HEK293 (cell line): ENCODE data around the gene SAC3D1.

Experiments
- CTCF ChIA-PET: fragments of 350-600 bp; formaldehyde crosslinking; extraction: SDS; loops from one replicate; lab custom pipeline; 2021; ENCODE audit warnings: antibody characterized with exemption; lab: Yijun Ruan, JAX
- POLR2A ChIA-PET: fragments of 300-600 bp; formaldehyde crosslinking; extraction: SDS; loops from one replicate; lab custom pipeline; 2020; ENCODE audit warnings: antibody characterized with exemption, inconsistent platforms; lab: Yijun Ruan, JAX
- H3K27ac ChIP-seq: fragments of 200-500 bp; sonication (Bioruptor generic); 2 replicates; pipeline ENCODE4 v1.5.1; 2014; ENCODE audit warnings: low read depth, low read length, control low read depth, inconsistent platforms; ENCODE audit errors: extremely low read depth
- H3K36me3 ChIP-seq, 2 experiments: fragments of 200-500 bp in 1 of 2; sonication (Bioruptor generic) in 1 of 2; 1 replicate in 1 of 2; 2 replicates in 1 of 2; pipeline ENCODE4 v1.5.1; 2014 to 2017; ENCODE audit warnings: inconsistent platforms in 2 of 2, low read length in 2 of 2; ENCODE audit not compliant: control insufficient read depth in 2 of 2, insufficient read depth in 1 of 2
- H3K4me1 ChIP-seq: fragments of 200-500 bp; sonication (Bioruptor generic); 2 replicates; pipeline ENCODE4 v1.5.1; 2014; ENCODE audit warnings: mild to moderate bottlenecking, low read length, inconsistent platforms; ENCODE audit not compliant: control insufficient read depth, insufficient read depth
- H3K4me3 ChIP-seq: 2 replicates; pipeline ENCODE4 v1.5.1; 2011; ENCODE audit warnings: low read depth, mild to moderate bottlenecking, control low read depth, low read length, moderate library complexity
- H3K9me3 ChIP-seq: fragments of 200-500 bp; sonication (Bioruptor generic); 2 replicates; pipeline ENCODE4 v1.5.1; 2014; ENCODE audit warnings: low read depth, low read length, inconsistent platforms; ENCODE audit not compliant: control insufficient read depth, insufficient read depth
- GFI1B ChIP-seq: fragments of 450-650 bp; formaldehyde crosslinking; IDR thresholded peaks from 2 replicates; pipeline ENCODE4 v1.5.1; 2016; ENCODE audit warnings: missing biosample characterization, missing genetic modification characterization
- GLI4 ChIP-seq: fragments of 450-650 bp; formaldehyde crosslinking; IDR thresholded peaks from 2 replicates; pipeline ENCODE4 v1.5.1; 2016; ENCODE audit warnings: missing biosample characterization, missing genetic modification characterization
- KLF16 ChIP-seq: fragments of 450-650 bp; formaldehyde crosslinking; IDR thresholded peaks from 2 replicates; pipeline ENCODE4 v1.5.1; 2017; ENCODE audit warnings: missing biosample characterization, missing genetic modification characterization
- MYNN ChIP-seq: fragments of 450-650 bp; formaldehyde crosslinking; IDR thresholded peaks from 2 replicates; pipeline ENCODE4 v1.5.1; 2016; ENCODE audit warnings: missing biosample characterization, missing genetic modification characterization, borderline replicate concordance
- SCRT2 ChIP-seq: fragments of 450-650 bp; formaldehyde crosslinking; IDR thresholded peaks from 2 replicates; pipeline ENCODE4 v1.5.1; 2016; ENCODE audit warnings: missing biosample characterization, missing genetic modification characterization
- TRIM28 ChIP-seq: IDR thresholded peaks from 2 replicates; pipeline ENCODE4 v1.6.1; 2011; ENCODE audit warnings: low read length, control low read depth, borderline replicate concordance
- ZEB2 ChIP-seq: fragments of 450-650 bp; formaldehyde crosslinking; IDR thresholded peaks from 2 replicates; pipeline ENCODE4 v1.5.1; 2016; ENCODE audit warnings: missing biosample characterization, missing genetic modification characterization
- ZIC2 ChIP-seq: fragments of 450-650 bp; formaldehyde crosslinking; IDR thresholded peaks from 2 replicates; pipeline ENCODE4 v1.5.1; 2016; ENCODE audit warnings: missing biosample characterization, missing genetic modification characterization
- ZNF114 ChIP-seq: fragments of 450-650 bp; formaldehyde crosslinking; IDR thresholded peaks from 2 replicates; pipeline ENCODE4 v1.5.0; 2017; ENCODE audit warnings: missing biosample characterization, missing genetic modification characterization
- ZNF16 ChIP-seq: fragments of 450-650 bp; formaldehyde crosslinking; IDR thresholded peaks from 2 replicates; pipeline ENCODE4 v1.5.1; 2016; ENCODE audit warnings: low read depth, missing biosample characterization, missing genetic modification characterization
- ZNF184 ChIP-seq: fragments of 450-650 bp; IDR thresholded peaks from 2 replicates; pipeline ENCODE4 v1.5.1; 2018; ENCODE audit warnings: missing biosample characterization, mild to moderate bottlenecking, missing genetic modification characterization
- ZNF366 ChIP-seq: fragments of 450-650 bp; formaldehyde crosslinking; conservative IDR thresholded peaks from 2 replicates; pipeline ENCODE4 v1.5.1; 2016; ENCODE audit warnings: missing biosample characterization, missing genetic modification characterization
- ZNF394 ChIP-seq: fragments of 450-650 bp; formaldehyde crosslinking; IDR thresholded peaks from 2 replicates; pipeline ENCODE4 v1.5.1; 2016; ENCODE audit warnings: missing biosample characterization, missing genetic modification characterization, mild to moderate bottlenecking, moderate library complexity, borderline replicate concordance
- ZNF529 ChIP-seq: fragments of 450-650 bp; formaldehyde crosslinking; IDR thresholded peaks from 2 replicates; pipeline ENCODE4 v1.5.1; 2017; ENCODE audit warnings: missing genetic modification characterization, missing biosample characterization; ENCODE audit not compliant: insufficient replicate concordance
- ZNF549 ChIP-seq: fragments of 450-650 bp; IDR thresholded peaks from 2 replicates; pipeline ENCODE4 v1.5.1; 2018; ENCODE audit warnings: missing biosample characterization, missing genetic modification characterization, mild to moderate bottlenecking, inconsistent platforms, moderate library complexity
- ZNF596 ChIP-seq: fragments of 450-650 bp; IDR thresholded peaks from 2 replicates; pipeline ENCODE4 v1.5.0; 2018; ENCODE audit warnings: missing biosample characterization, mild to moderate bottlenecking, missing genetic modification characterization, moderate library complexity
- ZNF600 ChIP-seq: fragments of 450-650 bp; formaldehyde crosslinking; IDR thresholded peaks from 2 replicates; pipeline ENCODE4 v1.5.1; 2016; ENCODE audit warnings: missing biosample characterization, missing genetic modification characterization
- ZNF623 ChIP-seq: fragments of 450-650 bp; formaldehyde crosslinking; IDR thresholded peaks from 2 replicates; pipeline ENCODE4 v1.5.1; 2016; ENCODE audit warnings: missing biosample characterization, missing genetic modification characterization
- ZNF624 ChIP-seq: fragments of 450-650 bp; formaldehyde crosslinking; IDR thresholded peaks from 2 replicates; pipeline ENCODE4 v1.5.1; 2017; ENCODE audit warnings: missing biosample characterization, missing genetic modification characterization
- ZNF785 ChIP-seq: fragments of 450-650 bp; formaldehyde crosslinking; IDR thresholded peaks from 2 replicates; pipeline ENCODE4 v1.5.1; 2016; ENCODE audit warnings: missing biosample characterization, missing genetic modification characterization
- TF ChIP-seq, protein P1 (sequence below): fragments of 450-650 bp; formaldehyde crosslinking; IDR thresholded peaks from 2 replicates; pipeline ENCODE4 v1.5.1; 2016; ENCODE audit warnings: missing biosample characterization, missing genetic modification characterization
- TF ChIP-seq, protein P2 (sequence below): fragments of 450-650 bp; formaldehyde crosslinking; IDR thresholded peaks from 2 replicates; pipeline ENCODE4 v1.5.1; 2016; ENCODE audit warnings: missing biosample characterization, missing genetic modification characterization, borderline replicate concordance

SAC3D1 gene

DNA sequence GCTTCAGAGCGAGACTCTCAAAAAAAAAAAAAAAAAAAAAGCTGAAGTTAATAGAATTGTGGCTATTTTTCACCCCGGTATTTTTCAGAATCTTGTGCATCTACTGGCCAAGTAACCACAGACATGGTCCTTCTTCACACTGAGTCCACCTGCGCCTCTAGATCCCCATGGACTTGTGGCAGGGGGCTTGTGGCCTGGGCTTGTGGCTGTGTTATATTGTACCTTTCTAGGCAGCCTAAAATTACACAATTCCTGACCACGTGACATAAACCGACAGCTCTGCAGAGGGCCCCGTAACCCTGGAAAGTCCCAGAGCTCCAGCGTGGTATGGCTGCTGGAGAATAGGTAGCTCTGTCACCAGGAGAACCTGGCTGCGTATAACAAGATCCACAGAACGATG lies 28.2 kb downstream of the SAC3D1 start:
- no peaks in the 10 kb centered on the region for H3K36me3 ChIP-seq
- POLR2A ChIA-PET = no interaction called here
- CTCF ChIA-PET = interaction anchor here (1.2 kb wide), 1 partner anchor 9 kb away, joined by 5 read pairs; no protein-coding TSS in a partner anchor
- no peak for TF ChIP-seq KLF16
- TF ChIP-seq, protein P1, sequence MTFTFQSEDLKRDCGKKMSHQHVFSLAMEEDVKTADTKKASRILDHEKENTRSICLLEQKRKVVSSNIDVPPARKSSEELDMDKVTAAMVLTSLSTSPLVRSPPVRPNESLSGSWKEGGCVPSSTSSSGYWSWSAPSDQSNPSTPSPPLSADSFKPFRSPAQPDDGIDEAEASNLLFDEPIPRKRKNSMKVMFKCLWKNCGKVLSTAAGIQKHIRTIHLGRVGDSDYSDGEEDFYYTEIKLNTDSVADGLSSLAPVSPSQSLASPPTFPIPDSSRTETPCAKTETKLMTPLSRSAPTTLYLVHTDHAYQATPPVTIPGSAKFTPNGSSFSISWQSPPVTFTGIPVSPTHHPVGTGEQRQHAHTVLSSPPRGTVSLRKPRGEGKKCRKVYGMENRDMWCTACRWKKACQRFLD (tag by site-specific recombination) = no peak
- TF ChIP-seq ZNF785 (tag by site-specific recombination) = no peak
- TF ChIP-seq ZNF623 (tag by site-specific recombination) = no peak
- no peak for TF ChIP-seq GLI4 (tag by site-specific recombination)
- no peak for TF ChIP-seq ZNF529
- H3K4me1 ChIP-seq = no peaks in the 10 kb centered on the region
- no peak overlapping the region for H3K27ac ChIP-seq
- no peak overlapping the region for H3K4me3 ChIP-seq
- no peaks in the 10 kb centered on the region for H3K9me3 ChIP-seq

DNA sequence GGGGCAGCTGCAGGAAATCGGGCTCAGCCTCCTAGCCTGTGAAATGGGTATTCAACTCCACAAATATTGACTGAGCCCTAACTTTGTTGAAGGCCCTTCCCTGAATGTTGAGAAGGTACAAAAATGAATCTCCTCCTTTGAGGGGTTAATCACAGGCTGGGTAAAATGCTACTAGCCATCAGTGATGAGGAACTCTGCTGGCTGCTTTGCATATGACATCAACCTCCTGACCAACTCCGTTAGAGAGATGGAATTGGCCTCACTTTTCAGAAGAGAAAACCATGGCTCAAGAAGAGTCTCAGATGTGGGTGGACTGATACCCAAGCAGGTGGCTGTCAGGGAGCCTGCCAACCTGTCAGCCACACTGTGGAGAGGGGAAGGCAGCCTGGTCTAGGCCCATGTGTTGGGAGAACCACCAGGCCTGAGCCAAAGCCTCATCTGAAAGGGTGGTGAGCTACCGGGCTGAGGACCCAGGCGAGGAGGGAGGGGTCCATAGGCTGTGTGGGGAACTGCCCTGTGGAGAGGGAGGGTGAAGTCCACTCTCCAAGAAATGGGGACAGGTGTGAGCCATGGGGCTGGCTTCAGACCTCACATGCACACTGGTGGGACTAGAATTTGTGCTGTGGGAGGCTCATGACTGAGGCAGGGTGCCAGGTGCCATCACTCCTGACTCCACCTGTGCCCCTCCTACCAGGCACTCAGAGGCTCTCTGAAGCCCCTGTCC lies 31.1 kb downstream of the SAC3D1 start:
- no peaks in the 10 kb centered on the region for H3K4me1 ChIP-seq
- peaks cover 0 to 15% of the 10 kb centered on the region in 2 experiments; a peak in 2 of 3 replicates for H3K36me3 ChIP-seq
- no peaks in the 10 kb centered on the region for H3K9me3 ChIP-seq
- no peak overlapping the region for H3K4me3 ChIP-seq
- TF ChIP-seq ZNF394 (tag by site-specific recombination) (no peak), ZNF624 (tag by site-specific recombination) (no peak), ZNF184 (tag by site-specific recombination) (no peak), GFI1B (no peak), ZEB2 (tag by site-specific recombination) (no peak), ZNF114 (tag by site-specific recombination) (no peak), ZNF16 (tag by site-specific recombination) (no peak)
- TF ChIP-seq, protein P2, sequence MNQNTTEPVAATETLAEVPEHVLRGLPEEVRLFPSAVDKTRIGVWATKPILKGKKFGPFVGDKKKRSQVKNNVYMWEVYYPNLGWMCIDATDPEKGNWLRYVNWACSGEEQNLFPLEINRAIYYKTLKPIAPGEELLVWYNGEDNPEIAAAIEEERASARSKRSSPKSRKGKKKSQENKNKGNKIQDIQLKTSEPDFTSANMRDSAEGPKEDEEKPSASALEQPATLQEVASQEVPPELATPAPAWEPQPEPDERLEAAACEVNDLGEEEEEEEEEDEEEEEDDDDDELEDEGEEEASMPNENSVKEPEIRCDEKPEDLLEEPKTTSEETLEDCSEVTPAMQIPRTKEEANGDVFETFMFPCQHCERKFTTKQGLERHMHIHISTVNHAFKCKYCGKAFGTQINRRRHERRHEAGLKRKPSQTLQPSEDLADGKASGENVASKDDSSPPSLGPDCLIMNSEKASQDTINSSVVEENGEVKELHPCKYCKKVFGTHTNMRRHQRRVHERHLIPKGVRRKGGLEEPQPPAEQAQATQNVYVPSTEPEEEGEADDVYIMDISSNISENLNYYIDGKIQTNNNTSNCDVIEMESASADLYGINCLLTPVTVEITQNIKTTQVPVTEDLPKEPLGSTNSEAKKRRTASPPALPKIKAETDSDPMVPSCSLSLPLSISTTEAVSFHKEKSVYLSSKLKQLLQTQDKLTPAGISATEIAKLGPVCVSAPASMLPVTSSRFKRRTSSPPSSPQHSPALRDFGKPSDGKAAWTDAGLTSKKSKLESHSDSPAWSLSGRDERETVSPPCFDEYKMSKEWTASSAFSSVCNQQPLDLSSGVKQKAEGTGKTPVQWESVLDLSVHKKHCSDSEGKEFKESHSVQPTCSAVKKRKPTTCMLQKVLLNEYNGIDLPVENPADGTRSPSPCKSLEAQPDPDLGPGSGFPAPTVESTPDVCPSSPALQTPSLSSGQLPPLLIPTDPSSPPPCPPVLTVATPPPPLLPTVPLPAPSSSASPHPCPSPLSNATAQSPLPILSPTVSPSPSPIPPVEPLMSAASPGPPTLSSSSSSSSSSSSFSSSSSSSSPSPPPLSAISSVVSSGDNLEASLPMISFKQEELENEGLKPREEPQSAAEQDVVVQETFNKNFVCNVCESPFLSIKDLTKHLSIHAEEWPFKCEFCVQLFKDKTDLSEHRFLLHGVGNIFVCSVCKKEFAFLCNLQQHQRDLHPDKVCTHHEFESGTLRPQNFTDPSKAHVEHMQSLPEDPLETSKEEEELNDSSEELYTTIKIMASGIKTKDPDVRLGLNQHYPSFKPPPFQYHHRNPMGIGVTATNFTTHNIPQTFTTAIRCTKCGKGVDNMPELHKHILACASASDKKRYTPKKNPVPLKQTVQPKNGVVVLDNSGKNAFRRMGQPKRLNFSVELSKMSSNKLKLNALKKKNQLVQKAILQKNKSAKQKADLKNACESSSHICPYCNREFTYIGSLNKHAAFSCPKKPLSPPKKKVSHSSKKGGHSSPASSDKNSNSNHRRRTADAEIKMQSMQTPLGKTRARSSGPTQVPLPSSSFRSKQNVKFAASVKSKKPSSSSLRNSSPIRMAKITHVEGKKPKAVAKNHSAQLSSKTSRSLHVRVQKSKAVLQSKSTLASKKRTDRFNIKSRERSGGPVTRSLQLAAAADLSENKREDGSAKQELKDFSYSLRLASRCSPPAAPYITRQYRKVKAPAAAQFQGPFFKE (tag by site-specific recombination) = no peak
- ChIA-PET CTCF (interaction anchor here (0.6 to 0.8 kb wide), 2 partner anchors 15 to 30 kb away, joined by 3 to 5 read pairs; no protein-coding TSS in a partner anchor), POLR2A (interaction anchor here (0.8 to 1.3 kb wide), 3 partner anchors 11 to 22 kb away, joined by 4 to 5 read pairs (median 4); no protein-coding TSS in a partner anchor)
- no peak overlapping the region for H3K27ac ChIP-seq

DNA sequence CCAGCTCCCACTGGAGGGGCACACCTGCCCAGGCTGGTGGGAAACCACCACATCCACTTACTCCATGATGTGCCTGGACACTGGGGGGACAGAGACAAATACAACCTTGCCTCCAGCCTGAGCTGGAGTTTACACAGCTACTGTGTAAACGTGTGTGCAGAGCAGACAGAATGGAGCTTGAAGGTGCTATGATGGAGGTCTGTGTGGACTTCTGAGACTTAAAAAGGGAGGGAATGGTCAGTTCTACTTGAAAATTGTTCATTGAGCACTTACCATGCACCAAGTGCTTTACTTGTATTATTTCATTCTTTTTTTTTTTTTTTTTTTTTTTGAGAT lies 31.6 kb downstream of the SAC3D1 start:
- Histone ChIP-seq H3K4me3 (no peak overlapping the region), H3K36me3 (peaks cover 0 to 20% of the 10 kb centered on the region in 2 experiments; a peak in 2 of 3 replicates), H3K4me1 (no peaks in the 10 kb centered on the region), H3K27ac (no peak overlapping the region), H3K9me3 (no peaks in the 10 kb centered on the region)
- ChIA-PET CTCF (interaction anchor here (0.6 to 0.8 kb wide), 2 partner anchors 15 to 31 kb away, joined by 3 to 5 read pairs; no protein-coding TSS in a partner anchor), POLR2A (interaction anchor here (0.8 to 1.3 kb wide), 3 partner anchors 10 to 23 kb away, joined by 4 to 5 read pairs (median 4); no protein-coding TSS in a partner anchor)
- TF ChIP-seq MYNN (tag by site-specific recombination) = no peak
- no peak for TF ChIP-seq ZNF366 (tag by site-specific recombination)
- peak; percentile 31; the same call in 1 of the 2 replicates for TF ChIP-seq ZNF600 (tag by site-specific recombination)
- TF ChIP-seq TRIM28 = no peak
- TF ChIP-seq SCRT2 = no peak
- TF ChIP-seq ZNF596 (tag by site-specific recombination) = no peak
- no peak for TF ChIP-seq ZIC2
- no peak for TF ChIP-seq ZNF549
